Ishikawa (cell line): ENCODE data around the gene APOA5.

Experiments used
- CEBPB ChIP-seq: IDR thresholded peaks from 2 replicates; pipeline ENCODE4 v1.6.1; 2012
- CREB1 ChIP-seq: IDR thresholded peaks from 2 replicates; pipeline ENCODE4 v1.6.1; 2012; ENCODE audit warnings: low read depth
- EGR1 ChIP-seq: IDR thresholded peaks from 2 replicates; pipeline ENCODE4 v1.6.1; 2012
- EP300 ChIP-seq: IDR thresholded peaks from 2 replicates; pipeline ENCODE4 v1.6.1; 2012; ENCODE audit warnings: borderline replicate concordance
- FOXM1 ChIP-seq: IDR thresholded peaks from 2 replicates; pipeline ENCODE4 v1.6.1; 2012; ENCODE audit warnings: low read depth, borderline replicate concordance
- MAX ChIP-seq: IDR thresholded peaks from 2 replicates; pipeline ENCODE4 v1.6.1; 2012
- NFIC ChIP-seq: IDR thresholded peaks from 2 replicates; pipeline ENCODE4 v1.6.1; 2012
- RAD21 ChIP-seq: IDR thresholded peaks from 2 replicates; pipeline ENCODE4 v1.6.1; 2012; ENCODE audit warnings: low read depth
- REST ChIP-seq: IDR thresholded peaks from 2 replicates; pipeline ENCODE4 v1.6.1; 2012; ENCODE audit warnings: low read depth, mild to moderate bottlenecking
- TAF1 ChIP-seq: IDR thresholded peaks from 2 replicates; pipeline ENCODE4 v1.6.1; 2012; ENCODE audit warnings: low read depth, mild to moderate bottlenecking
- TCF12 ChIP-seq: IDR thresholded peaks from 2 replicates; pipeline ENCODE4 v1.6.1; 2012; ENCODE audit warnings: low read depth
- TEAD4 ChIP-seq: IDR thresholded peaks from 2 replicates; pipeline ENCODE4 v1.6.1; 2012
- USF1 ChIP-seq: IDR thresholded peaks from 2 replicates; pipeline ENCODE4 v1.6.1; 2012
- YY1 ChIP-seq: IDR thresholded peaks from 2 replicates; pipeline ENCODE4 v1.6.1; 2012; ENCODE audit warnings: low read depth
- ZBTB7A ChIP-seq: IDR thresholded peaks from 2 replicates; pipeline ENCODE4 v1.6.1; 2012; ENCODE audit warnings: low read depth

APOA5 gene

GRCh38 chr11:116787786-116788486, 3.7 kb downstream of the APOA5 start, which contains the start of gene ZPR1:
TSS of gene ZPR1 (minus strand) at chr11:116788023. CDS start at chr11:116787990, 33 bp downstream.
- TF ChIP-seq USF1 (no peak), MAX (peak; percentile 82), TCF12 (peak; percentile 40; the same call in 1 of the 2 replicates), RAD21 (no peak), EGR1 (no peak), CEBPB (no peak), YY1 (peak; percentile 87), NFIC (no peak), EP300 (no peak), ZBTB7A (peak; percentile 55; the same call in 1 of the 2 replicates), TEAD4 (no peak), REST (no peak), CREB1 (peak; percentile 74), TAF1 (peak; percentile 84), FOXM1 (no peak)

- TF ChIP-seq EGR1 (no peak), MAX (no peak), TCF12 (no peak), FOXM1 (no peak), RAD21 (no peak), CEBPB (no peak), NFIC (no peak), CREB1 (no peak), EP300 (no peak), TEAD4 (no peak), YY1 (no peak), TAF1 (no peak), ZBTB7A (no peak), REST (no peak), USF1 (no peak)
Measured at GRCh38 chr11:116787436-116787785, 4.3 kb downstream of the APOA5 start.

GRCh38 chr11:116786966-116787365, 4.7 kb downstream of the APOA5 start:
- TF ChIP-seq TEAD4 (no peak), MAX (no peak), EGR1 (no peak), USF1 (no peak), TAF1 (no peak), TCF12 (no peak), REST (no peak), RAD21 (no peak), CREB1 (no peak), FOXM1 (no peak), ZBTB7A (no peak), NFIC (no peak), CEBPB (no peak), YY1 (no peak), EP300 (no peak)

- TF ChIP-seq MAX = no peak
- TF ChIP-seq ZBTB7A = no peak
- no peak for TF ChIP-seq FOXM1
- no peak for TF ChIP-seq NFIC
- no peak for TF ChIP-seq REST
Measured at GRCh38 chr11:116786326-116786725, 5.4 kb downstream of the APOA5 start.
